HG03571 (cell line): ENCODE measurements around the gene DNPH1.

Experiments used
- ATAC-seq: cut with Tn5 transposase; IDR thresholded peaks from one replicate; pipeline ENCODE4 v1.9.1; 2021; ENCODE audit not compliant: unreplicated experiment

Gene DNPH1

DNA sequence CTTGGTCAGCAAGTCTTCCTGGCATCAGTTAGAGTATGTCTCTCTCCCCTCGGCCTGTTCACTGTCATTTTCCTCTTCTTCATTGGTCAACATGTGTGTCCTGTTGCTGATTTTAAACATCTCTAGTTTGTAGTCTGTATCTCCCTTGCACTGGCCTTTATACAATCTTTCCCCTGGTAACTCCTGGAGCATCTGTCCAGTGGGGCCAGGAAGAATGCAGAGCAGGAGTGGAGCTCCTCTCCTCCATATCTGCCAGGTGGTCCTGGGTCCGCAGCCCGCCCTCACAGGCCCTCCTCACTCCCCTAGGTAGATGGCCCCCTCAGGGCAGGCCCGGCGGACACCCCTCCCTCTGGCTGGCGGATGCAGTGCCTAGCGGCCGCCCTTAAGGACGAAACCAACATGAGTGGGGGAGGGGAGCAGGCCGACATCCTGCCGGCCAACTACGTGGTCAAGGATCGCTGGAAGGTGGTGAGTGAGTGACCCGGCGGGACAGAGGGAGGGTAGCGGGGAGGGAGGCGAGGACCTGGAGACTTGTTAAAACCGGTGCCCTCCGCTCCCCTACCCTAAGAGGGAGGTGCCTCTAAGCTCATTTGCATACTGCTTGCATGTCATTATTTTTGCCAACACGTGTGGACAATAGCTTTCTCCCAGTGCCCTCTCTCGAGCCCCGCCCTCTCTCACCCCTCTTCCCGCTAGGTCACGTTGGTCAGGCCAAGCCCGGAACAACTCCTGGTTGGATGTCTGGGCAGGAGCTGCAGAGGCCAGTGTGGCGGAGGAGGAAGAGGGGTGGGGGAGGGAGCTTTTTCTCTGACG is 17.2 kb upstream of the DNPH1 start:
- peak; percentile 28 for ATAC-seq

DNA sequence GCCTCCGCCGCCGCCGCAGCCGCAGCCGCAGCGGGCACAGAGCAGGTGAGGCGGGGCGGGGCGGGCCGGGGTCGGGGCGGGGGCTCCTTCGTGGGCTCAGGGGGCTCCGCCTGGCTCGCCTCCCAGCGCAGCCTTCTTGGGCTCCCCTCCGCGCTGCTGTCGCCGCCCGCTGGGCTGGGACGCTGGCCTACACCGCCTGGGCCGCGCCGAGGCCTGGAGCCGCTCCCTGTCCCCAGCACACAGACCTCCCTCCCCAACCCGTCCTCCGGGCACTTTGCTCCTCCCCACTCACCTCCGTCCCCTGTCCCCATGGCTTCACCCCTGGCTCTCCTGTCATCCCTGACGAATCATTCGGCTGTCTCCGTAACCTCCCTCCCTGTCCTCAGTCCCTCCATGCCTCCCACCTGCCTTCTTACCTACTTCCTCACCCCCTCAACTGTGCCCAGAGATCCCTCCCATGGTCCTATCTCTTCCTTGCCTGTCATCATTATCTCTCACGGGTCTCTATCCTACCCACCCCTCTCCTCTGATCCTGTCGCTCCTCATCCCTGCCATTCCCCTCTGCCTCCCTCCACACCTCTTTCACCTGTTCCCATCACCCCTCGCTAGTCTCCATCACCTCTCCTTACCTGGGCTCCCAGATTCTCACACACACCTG is 14.5 kb upstream of the DNPH1 start:
- no peak for ATAC-seq

DNA sequence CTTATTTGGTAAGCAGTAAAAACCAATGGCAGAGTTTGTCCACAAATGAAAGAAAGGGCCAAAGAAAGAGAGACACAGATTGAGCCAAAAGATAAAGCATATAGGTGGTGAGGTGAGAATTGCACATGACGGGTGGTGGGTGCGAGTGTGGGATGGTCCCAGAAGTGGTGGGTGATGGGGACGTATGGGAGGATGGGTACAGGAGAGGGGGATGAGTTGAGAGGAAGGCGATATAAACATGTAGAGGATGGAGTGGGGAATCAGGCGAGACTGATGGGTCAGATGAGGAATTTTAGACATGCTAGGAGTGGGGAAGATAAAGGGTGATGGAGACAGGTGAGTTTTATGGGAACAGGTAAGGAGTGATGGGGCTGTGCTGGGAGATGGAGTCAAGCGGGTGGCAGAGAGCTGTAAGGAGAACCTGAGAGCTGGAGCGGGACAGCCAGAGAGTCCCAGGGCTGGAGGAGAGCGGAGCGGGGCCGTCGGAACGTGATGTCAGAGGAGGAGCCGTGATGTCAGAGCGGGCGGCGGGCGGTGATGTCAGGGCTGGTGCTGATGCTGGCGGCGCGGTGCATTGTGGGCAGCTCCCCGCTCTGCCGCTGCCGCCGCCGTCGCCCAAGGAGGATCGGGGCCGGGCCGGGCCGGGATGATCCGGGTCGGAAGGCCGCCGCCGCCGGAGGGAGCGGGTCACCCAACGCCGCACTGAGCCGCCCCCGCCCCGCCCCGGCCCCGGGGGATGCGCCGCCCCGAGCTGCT is 13.8 kb upstream of the DNPH1 start, which contains the start of gene TTBK1:
Gene TTBK1 (plus strand): TSS at position 574 of the 756 bp plus-strand sequence. CDS start 3,180 bp downstream, outside the sequence.
- no peak for ATAC-seq

DNA sequence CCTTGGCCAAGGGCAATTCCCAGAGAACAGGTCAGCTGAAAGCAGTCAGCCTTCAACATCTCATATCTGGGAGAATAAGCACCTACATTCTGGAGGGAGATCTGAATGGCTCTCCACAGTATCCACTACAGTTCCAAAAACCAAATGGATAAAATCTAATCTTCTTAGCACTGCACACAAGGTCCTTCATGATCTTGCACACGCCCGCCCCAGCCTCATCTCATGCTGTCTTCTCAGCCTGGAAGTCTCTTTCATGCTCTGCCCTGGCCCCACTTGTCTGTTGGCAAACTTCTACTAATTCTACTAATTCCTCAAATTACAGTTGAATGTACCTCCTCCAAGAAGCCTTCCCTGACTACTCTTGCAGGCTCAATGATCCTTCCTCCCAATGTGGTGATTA is 12.2 kb upstream of the DNPH1 start:
- no peak for ATAC-seq

DNA sequence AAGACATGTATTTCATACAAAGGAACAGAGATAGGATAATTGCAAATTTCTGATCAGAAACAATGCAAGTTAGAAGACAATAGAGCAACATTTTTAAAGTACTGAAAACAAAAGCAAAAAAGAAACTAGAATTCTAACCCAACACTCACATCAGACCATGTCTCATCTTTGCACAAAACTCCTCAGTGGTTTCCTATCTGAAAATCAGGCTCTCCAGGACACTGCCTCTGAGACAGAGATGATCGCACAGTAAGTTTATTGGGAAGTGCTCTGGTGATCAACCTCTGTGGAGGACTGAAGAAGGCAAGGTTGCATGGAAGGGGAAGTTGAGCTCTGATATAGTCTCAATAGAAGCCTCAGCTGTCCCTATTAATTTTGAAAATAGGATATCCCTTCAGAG is 11.7 kb upstream of the DNPH1 start:
- ATAC-seq: no peak

DNA sequence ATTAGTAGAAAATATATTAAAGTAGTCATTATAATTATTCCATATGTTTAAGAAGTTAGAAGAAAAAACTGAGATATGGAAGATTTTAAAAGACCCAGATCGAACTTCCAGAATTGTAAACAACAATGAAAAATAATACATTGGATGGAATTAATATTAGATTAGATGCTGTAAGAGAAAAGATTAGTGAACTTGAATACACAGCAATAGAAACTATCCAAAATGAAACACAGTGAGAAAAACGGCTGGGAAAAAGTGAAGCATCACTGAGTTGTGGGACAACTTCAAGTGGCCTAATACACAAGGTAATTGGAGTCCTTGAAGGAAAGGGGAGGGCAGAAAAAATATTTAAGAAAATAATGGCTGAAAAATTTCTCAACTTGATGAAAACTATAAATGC is 9.8 kb upstream of the DNPH1 start:
- no peak for ATAC-seq

DNA sequence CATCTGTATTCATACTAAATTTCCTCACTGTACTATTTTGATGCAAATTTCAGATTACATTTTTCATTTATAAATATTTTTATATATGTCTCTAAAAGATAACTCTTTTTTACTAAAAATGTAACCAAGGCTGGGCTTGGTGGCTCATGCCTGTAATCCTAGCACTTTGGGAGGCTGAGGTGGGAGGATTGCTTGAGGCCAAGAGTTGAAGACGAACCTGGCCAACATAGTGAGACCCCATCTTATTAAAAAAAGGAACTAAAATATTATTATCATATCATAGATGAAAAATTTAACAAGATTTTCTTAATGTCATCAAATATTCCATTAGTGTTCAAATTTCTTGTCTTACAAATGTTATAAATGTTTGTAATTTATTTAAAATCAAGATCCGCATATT is 6.6 kb upstream of the DNPH1 start:
- ATAC-seq: no peak

DNA sequence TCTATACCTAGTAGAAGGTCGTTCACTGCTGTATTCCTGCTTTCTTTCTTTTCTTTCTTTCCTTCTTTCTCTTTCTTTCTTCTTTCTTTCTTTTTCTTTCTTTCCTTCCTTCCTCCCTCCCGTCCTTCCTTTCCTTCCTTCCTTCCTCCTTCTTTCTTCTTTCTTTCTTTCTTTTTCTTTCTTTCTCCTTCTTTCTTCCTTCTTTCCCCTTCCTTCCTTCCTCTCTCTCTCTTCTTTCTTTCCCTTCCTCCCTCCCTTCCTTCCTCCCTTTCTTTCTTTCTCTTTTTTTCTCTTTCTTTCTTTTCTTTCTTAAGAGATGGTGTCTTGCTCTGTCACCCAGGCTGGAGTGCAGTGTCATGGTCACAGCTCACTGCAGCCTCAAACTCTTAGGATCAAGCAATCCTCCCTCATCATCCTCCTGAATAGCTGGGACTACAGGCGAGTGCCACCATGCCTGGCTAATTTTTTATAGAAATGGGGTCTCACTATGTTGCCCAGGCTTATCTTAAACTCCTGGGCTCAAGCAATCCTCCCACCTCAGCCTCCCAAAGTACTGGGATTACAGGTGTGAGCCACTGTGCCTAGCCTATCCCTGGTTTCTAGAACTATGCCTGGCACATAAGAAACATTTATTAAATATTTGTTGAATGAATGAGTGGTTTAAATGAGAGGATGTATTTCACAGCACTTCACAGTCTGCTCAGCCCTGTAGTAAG is 2.6 kb upstream of the DNPH1 start:
- ATAC-seq: no peak

DNA sequence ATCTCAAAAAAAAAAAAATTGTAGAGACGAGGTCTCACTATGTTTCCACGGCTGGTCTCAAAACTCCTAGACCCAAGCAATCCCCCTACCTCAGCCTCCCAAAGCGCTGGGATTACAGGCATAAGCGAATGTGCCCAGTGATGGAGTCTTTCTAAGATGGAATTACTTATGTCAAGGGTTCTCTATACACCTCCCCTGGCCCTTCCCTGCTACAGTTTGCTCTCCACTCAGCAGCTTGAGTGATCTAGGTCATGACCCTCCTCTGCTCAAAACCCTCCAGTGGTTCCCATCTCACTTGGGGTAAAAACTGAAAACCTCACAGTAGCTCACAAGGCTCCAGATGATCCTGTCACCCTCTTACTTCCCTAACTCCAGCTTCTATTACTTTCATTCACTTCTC is 1.8 kb upstream of the DNPH1 start:
- ATAC-seq: no peak

DNA sequence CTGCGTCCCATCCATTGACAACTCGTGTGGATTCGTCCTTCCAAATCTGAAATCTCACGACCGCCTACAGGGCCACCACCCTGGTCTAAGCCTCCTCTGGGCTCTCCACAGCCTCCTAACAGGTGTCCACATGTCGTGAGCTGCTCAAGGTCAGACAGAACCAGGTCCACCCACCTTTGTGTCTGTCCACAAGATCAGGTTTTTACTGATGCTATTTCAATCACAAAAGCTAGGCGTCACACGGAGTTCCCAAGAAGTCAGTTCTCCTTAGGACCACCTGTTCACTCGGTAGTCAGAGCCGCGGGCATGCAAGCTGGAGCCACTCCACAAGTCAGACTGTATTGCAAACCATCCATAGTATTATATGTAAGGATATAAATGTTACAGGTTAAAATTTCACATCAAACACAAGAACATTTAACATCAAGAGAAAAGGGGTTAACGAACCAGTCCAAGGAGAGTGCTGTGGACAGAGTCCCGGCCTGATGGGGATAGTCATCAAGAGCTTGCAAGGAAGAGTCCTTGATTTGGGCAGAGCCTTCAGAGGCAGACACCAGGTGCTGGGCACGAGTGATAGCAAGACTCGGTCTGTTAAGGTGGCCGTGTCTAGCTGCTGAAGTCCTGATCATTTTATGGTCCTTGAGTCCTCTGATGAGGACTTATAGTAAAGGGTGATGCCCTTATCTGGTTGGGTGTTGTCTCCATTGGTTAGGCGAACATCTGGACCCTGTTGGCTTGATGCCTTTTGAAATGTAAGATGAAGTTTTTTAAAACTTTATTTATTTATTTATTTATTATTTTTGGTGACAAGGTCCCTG is 731 bp upstream of the DNPH1 start:
- no peak for ATAC-seq

DNA sequence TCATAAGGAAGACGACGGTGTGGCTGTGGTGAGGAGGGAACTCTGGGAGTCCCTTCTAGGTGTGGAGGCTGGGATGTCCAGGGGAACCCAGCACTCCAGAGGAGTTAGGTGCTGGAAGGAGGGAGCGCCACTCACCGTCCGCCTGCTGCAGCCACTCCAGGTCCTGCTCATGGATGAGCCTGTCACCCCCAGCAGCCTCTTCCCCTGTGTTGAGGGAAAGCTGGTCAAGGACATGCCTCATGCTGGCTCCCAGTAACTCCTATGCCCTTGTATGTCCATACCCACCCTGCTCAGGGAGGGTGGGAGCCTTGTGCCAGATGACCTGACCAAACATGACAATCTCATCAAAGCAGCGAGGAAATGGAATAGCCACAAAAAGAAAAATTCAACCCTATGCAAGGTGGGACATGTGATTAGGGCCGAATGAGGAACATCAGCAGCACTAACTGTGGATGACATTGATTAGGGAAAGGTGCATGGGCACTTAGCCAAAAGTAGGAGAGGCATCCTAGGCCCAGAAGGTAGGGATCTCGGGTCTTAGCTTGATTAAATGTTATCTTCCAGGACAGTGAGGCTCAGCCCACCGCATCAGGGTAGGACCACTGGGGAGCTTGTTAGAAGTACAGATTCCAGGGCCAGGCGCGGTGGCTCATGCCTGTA is 3.0 kb downstream of the DNPH1 start:
- ATAC-seq: no peak

DNA sequence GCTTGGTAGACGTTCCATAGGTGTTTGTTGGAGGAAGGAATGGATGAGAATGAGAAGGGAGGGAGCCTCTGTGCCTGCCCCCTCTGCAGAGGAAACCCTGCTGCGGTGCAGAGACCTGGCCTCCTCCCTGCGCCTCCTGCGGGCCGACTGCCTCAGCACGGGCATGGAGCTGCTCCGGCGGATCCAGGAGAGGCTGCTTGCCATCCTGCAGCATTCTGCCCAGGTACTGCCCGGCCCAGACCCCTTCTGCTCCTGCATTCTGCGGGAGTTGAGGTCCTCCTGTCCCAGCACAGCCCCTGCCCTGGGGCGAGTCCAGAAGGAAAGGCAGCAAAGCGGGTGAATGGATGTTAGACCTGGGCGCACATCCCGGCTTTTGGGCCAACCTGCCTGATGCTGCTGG is 6.1 kb downstream of the DNPH1 start:
- ATAC-seq: no peak

DNA sequence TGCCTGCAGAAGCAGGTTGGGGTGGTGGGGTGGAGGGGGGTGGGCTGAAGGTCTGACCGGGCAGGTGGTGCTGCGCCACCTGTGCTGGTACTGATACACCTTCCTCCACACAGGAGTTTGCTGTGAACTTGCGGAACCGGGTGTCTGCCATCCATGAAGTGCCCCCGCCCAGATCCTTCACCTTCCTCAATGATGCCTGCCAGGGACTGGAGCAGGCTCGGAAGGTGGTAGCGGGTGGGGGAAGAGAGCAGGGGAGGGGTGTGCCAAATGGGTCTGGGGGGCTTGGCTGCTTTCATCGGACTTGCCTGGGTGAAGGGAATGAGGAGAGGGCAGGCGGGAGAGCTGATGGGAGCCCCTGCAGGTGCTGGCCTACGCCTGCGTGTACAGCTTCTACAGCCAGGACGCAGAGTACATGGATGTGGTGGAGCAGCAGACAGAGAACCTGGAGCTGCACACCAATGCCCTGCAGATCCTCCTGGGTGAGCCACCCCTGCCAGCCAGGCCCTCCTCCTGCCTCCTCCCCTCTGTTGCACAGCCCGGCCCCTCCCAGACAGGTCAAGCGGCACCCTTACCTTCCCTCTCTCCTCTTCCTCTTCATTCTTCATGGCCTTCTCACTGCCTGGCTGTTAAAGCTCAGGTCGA is 6.7 kb downstream of the DNPH1 start:
- ATAC-seq: no peak

DNA sequence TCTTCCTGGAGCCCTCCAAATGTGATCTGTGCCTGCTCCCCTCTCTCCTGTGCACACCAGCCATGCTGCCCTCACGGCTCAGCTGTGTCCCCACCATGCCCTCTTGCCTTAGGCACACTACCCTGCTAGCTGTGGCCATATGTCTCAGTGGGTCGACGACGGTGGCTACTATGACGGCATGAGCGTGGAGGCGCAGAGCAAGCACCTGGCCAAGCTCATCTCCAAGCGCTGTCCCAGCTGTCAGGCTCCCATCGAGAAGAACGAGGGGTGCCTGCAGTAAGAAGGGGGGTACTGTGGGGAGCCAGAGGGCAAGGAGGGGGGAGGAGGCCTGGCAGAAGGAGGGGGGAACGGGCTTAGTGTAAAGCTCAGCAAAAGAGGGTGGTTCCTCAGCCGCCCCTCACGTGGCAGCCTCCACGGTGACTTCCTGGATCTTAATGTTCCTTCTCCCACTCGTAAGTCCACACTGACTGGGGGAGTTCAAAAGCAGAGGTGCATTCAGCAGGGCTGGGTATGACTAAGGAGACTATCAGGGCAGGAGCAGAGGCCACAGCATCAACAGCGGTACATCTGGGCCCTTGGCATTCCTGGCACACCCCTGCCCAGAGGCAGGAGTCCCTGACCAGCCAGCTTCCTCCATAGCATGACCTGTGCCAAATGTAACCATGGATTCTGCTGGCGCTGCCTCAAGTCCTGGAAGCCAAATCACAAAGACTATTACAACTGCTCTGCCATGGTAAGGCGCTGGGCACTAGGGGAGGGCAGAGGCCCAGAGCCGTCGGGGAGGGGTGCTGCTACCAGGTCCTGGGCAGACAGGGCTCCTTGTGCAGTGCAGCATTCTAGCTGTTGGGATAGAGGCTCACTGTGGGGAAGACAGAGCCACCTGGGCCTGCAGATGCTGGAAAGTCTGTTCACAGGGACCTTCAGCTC is 8.0 kb downstream of the DNPH1 start:
- no peak for ATAC-seq

DNA sequence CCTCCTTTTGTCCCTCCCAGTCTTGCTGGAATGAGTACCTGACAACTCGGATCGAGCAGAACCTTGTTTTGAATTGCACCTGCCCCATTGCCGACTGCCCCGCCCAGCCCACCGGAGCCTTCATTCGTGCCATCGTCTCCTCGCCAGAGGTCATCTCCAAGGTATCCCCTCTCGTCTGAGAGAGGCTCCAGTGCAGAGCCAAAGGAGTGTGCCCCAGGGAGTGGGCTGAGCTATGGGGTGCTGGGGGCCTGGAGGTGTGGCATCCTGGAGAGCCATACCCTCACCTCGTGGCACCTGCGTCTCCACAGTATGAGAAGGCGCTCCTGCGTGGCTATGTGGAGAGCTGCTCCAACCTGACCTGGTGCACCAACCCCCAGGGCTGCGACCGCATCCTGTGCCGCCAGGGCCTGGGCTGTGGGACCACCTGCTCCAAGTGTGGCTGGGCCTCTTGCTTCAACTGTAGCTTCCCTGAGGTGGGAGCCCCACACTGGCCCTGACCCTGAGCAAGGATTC is 8.8 kb downstream of the DNPH1 start:
- no peak for ATAC-seq

DNA sequence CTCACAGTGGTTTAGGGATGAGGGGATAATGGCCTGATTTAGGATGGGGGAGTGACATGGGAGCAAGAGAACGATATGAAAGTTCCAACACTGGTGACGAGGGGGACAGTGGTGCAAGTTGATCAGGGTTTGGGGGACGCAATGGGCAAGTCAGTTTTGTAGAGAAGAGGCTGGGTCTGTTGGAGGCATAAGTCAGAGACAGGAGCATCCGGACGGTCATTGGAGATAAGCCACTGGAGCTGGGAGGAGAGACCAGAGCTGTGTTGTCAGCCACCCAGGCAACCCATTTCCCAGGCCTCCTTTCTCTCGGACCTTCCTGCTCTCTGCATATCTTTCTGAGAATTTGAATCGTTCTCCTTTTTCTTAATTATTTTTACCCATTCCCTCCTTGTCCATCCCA is 9.5 kb downstream of the DNPH1 start:
- ATAC-seq: no peak

DNA sequence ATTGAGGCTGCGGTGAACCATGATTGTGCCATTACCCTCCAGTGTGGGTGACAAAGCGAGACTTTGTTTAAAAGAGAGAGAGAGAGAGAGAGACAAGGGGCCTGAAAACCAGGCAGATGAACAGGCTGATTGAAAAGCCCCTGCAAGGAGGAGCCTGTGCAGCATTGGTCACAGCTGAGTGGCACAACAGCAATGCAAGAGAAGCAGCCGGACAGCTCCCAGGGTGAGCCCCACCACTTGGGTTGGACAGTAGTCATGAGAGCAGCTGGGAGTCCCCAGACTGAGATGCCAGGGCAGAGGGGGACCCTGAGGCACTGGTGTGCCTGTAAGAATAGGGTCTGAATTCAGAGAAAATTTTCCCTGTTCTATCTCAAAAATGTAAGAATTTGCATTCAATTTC is 10.2 kb downstream of the DNPH1 start:
- ATAC-seq: no peak

DNA sequence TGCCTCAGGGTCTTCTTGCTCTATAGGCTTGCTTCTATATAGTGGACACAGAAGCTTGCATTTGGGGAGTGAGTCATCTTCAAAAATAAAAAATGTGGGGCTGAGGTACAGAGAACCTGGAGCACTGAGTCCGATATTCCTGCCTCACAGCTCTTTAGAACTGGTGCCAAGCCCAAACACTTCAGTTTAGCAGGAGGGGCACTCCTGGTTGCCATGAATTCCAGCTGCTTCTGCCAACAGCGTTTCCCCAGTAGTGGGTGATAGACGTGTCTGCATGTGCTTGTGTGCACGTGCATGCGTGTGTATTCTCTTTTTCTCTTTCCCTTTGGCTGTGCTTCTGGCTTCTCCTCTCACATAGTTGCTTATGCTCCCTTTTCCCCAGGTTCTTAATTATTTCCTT is 11.9 kb downstream of the DNPH1 start:
- ATAC-seq: no peak
